IPS-20b (cell line): ENCODE results near the gene PSMC5.
"Not testable (repeated sequence)": the region's sequence is repeated elsewhere in the genome, so short reads cannot be mapped to it uniquely, and the experiment has no call there.

Experiments
- H3K27ac ChIP-seq: one replicate; pipeline ENCODE4 v1.5.1; 2013; ENCODE audit warnings: low read length
- H3K27me3 ChIP-seq: 2 replicates; pipeline ENCODE4 v1.6.1; 2013; ENCODE audit warnings: mild to moderate bottlenecking, low read length, inconsistent platforms; ENCODE audit not compliant: insufficient read depth
- H3K36me3 ChIP-seq: 2 replicates; pipeline ENCODE4 v1.6.1; 2013; ENCODE audit warnings: low read depth, mild to moderate bottlenecking, inconsistent platforms, low read length, moderate library complexity; ENCODE audit not compliant: insufficient read depth
- H3K4me1 ChIP-seq: 2 replicates; pipeline ENCODE4 v1.6.1; 2013; ENCODE audit warnings: mild to moderate bottlenecking, control low read depth, inconsistent platforms, low read length, moderate library complexity; ENCODE audit not compliant: insufficient read depth
- H3K4me3 ChIP-seq: 2 replicates; pipeline ENCODE4 v1.5.1; 2013; ENCODE audit warnings: mild to moderate bottlenecking, low read length, inconsistent platforms
- H3K9ac ChIP-seq: 2 replicates; pipeline ENCODE4 v1.6.1; 2013; ENCODE audit warnings: low read depth, mild to moderate bottlenecking, inconsistent platforms, low read length, moderate library complexity
- H3K9me3 ChIP-seq: 2 replicates; pipeline ENCODE4 v1.6.1; 2013; ENCODE audit warnings: mild to moderate bottlenecking, low read depth, low read length, inconsistent platforms; ENCODE audit not compliant: insufficient read depth

PSMC5 gene

GRCh38 chr17:63827002-63827800 is at the start of gene PSMC5, which contains the start of gene FTSJ3:
Gene PSMC5 (plus strand): TSS chr17:63827431. CDS start chr17:63827491, 60 bp downstream.
Gene FTSJ3 (minus strand): TSS chr17:63827663. CDS start chr17:63826902, 761 bp downstream.
- no peaks in the 10 kb centered on the region for H3K27me3 ChIP-seq
- peaks cover 80% of the 10 kb centered on the region for H3K36me3 ChIP-seq
- H3K4me3 ChIP-seq: peak within 1 kb of the TSS; percentile 93
- no peaks in the 10 kb centered on the region for H3K9me3 ChIP-seq
- H3K4me1 ChIP-seq: peaks cover 9% of the 10 kb centered on the region; the same call in 1 of the 2 replicates
- H3K9ac ChIP-seq: peak within 1 kb of the TSS; percentile 93
- peak within 1 kb of the TSS; percentile 90 for H3K27ac ChIP-seq

DNA sequence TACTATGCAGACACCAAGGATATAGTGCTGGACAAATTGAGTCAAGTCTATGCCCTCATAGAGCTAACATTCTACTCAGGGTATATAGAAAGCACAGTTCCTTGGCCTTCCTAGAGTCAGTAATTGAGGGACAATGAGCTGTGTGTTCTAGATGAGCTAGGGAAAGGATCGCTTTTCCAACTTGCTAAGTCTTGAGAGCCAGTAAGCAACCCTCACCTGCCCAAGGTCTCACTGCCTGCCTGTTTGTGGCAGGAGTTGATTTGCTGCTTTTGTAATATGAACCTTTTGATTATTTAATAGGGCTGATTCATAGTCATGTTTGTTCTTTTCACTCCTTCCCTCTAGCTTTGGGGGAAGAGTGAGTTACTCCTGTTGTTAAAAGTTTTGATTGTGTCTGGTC is 46.7 kb upstream of the PSMC5 start:
- Histone ChIP-seq H3K9ac (no peak overlapping the region), H3K36me3 (peaks cover 79% of the 10 kb centered on the region), H3K9me3 (no peaks in the 10 kb centered on the region), H3K27ac (no peak overlapping the region), H3K4me1 (peaks cover 8% of the 10 kb centered on the region), H3K27me3 (no peaks in the 10 kb centered on the region), H3K4me3 (no peak overlapping the region)

- no peak overlapping the region for H3K27ac ChIP-seq
- peaks cover 4% of the 10 kb centered on the region for H3K4me1 ChIP-seq
- no peaks in the 10 kb centered on the region for H3K27me3 ChIP-seq
- no peak overlapping the region for H3K9ac ChIP-seq
- H3K4me3 ChIP-seq: no peak overlapping the region
- no peaks in the 10 kb centered on the region for H3K9me3 ChIP-seq
- H3K36me3 ChIP-seq: peaks cover 80% of the 10 kb centered on the region
These were observed 46.3 kb upstream of the PSMC5 start for GRCh38 chr17:63780928-63781327.

DNA sequence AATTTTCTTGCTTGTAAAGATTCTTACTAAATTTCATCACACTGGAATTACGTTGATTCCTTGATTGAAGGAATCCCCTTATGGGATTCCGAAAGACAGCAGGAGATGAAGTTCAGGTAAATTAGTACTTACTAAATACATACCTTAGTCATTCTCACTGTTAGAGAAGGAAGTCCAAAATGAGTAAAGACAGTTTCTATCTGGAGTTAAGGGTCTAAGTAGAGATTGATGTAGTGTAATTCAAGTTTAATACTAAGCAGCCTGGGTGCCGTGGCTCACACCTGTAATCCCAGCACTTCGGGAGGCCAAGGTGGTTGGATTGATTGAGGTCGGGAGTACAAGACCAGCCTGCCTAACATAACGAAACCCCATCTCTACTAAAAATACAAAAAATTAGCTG is 43.7 kb upstream of the PSMC5 start:
- Histone ChIP-seq H3K4me1 (no peaks in the 10 kb centered on the region), H3K36me3 (peaks cover 80% of the 10 kb centered on the region), H3K9me3 (no peaks in the 10 kb centered on the region), H3K4me3 (no peak overlapping the region), H3K27me3 (no peaks in the 10 kb centered on the region), H3K27ac (no peak overlapping the region), H3K9ac (no peak overlapping the region)

DNA sequence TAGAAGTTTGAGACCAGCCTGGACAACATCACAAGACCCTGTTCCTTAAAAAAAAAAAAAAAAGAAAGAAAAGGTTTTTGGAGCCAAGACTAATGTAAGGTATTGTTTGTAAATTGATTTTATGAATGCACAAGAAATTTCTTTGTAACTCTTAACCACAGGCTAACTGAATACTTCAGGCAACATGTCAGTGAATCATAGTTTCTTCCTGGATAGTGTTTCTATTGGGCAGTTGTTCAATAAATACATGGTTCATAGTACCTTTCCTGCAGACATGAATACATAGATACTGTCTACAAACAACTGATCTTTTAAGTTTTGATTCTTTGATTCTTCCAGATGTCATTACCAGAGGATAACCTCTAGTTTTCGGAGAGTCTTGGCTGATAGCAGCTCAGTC is 41.7 kb upstream of the PSMC5 start:
- Histone ChIP-seq H3K9ac (no peak overlapping the region), H3K36me3 (peaks cover 83% of the 10 kb centered on the region), H3K27ac (no peak overlapping the region), H3K4me3 (no peak overlapping the region), H3K27me3 (no peaks in the 10 kb centered on the region), H3K9me3 (no peaks in the 10 kb centered on the region), H3K4me1 (no peaks in the 10 kb centered on the region)

GRCh38 chr17:63786117-63786516 is 41.1 kb upstream of the PSMC5 start:
- no peaks in the 10 kb centered on the region for H3K27me3 ChIP-seq
- H3K9ac ChIP-seq: no peak overlapping the region
- no peaks in the 10 kb centered on the region for H3K9me3 ChIP-seq
- H3K36me3 ChIP-seq: peaks cover 83% of the 10 kb centered on the region
- H3K27ac ChIP-seq: no peak overlapping the region
- H3K4me3 ChIP-seq: no peak overlapping the region
- no peaks in the 10 kb centered on the region for H3K4me1 ChIP-seq

DNA sequence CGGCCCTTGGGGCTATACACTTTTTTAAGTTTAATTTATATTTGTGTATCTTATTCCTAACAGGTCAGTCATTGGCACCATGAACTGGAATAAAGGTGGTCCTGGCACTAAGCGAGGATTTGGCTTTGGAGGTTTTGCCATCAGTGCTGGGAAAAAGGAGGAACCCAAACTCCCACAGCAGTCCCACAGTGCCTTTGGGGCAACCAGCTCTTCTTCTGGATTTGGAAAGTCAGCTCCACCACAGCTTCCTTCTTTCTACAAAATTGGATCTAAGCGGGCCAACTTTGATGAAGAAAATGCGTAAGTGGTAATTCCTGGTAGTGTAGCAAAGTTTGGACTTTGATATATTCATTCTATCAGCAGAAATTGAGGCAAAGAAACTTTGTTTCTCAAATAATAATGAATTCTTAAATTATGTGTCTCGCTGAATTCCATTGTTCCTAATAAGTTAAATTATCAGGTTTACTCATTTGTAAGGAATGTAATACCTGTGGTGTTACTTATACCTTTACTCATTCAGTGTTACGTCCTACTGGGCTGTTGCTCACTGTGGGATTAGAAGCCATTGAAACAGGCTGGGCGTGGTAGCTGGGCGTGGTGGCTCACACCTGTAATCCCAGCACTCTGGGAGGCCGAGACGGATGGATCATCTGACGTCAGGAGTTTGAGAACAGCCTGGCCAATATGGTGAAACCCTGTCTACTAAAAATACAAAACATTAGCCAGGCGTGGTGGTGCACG is 40.1 kb upstream of the PSMC5 start:
- no peaks in the 10 kb centered on the region for H3K4me1 ChIP-seq
- H3K9ac ChIP-seq: no peak overlapping the region
- no peak overlapping the region for H3K4me3 ChIP-seq
- H3K27me3 ChIP-seq: no peaks in the 10 kb centered on the region
- H3K27ac ChIP-seq: no peak overlapping the region
- no peaks in the 10 kb centered on the region for H3K9me3 ChIP-seq
- peaks cover 89% of the 10 kb centered on the region for H3K36me3 ChIP-seq

DNA sequence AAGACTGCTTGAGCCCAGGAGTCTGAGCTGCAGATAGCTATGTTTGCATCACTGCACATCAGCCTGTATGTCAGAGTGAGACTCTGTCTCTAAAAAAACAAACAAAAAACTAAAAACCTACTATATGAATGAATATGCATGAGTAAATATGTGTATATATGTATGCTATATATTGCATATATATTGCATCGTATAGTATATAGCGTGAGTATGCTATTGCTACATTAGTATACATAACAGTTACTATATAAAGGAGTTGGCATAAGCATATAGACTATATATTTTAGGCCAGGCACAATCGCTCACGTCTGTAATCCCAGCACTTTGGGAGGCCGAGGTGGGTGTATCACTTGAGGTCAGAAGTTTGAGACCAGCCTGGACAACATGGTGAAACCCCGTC is 37.2 kb upstream of the PSMC5 start:
- peaks cover 95% of the 10 kb centered on the region for H3K36me3 ChIP-seq
- H3K9ac ChIP-seq: no peak overlapping the region
- H3K27ac ChIP-seq: no peak overlapping the region
- H3K4me1 ChIP-seq: no peaks in the 10 kb centered on the region
- no peak overlapping the region for H3K4me3 ChIP-seq
- H3K27me3 ChIP-seq: no peaks in the 10 kb centered on the region
- H3K9me3 ChIP-seq: no peaks in the 10 kb centered on the region

DNA sequence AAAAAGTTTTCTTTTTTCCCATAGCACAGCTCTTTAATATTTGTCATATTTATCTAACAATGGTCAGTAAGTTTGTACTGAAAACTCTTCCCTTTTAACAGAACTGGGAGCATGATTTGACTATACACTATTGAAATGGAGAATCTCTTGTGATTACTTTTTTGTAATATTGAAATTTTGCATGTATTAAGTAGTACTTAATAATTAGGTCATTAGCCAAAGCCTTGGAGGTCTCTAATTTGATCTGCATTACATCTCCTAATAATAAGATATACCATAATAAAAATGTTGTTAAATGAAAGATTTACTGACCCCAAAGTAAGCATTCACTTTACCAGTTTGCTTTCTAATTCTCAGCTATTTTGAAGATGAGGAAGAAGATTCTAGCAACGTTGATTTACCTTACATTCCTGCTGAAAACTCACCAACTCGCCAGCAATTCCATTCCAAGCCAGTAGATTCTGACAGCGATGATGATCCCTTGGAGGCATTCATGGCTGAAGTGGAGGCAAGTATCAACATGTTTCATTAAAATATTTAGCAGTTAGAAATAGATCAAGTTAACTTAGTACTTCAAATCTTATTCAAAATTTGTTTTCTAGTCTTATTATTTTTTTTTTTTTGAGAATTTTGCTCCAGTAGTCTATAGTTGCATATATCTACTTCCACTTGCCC is 35.0 kb upstream of the PSMC5 start:
- no peak overlapping the region for H3K27ac ChIP-seq
- H3K27me3 ChIP-seq: no peaks in the 10 kb centered on the region
- no peak overlapping the region for H3K4me3 ChIP-seq

DNA sequence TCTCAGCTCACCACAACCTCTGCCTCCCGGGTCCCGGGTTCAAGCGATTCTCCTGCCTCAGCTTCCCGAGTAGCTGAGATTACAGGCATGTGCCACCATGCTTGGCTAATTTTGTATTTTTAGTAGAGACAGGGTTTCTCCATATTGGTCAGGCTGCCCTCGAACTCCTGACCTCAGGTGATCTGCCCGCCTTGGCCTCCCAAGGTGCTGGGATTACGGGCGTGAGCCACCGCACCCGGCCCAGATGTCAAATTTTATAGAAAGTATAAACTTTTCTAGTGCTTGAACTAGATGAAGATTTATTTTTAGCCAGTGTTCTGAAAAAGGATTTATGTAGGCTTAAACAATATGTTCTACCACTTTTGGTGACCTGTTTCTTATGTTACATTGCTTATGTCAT is 30.9 kb upstream of the PSMC5 start:
- peaks cover 100% of the 10 kb centered on the region for H3K36me3 ChIP-seq
- not testable (repeated sequence) for H3K27me3 ChIP-seq, H3K9ac ChIP-seq

More for the DNA sequence above, 35.0 kb upstream of the PSMC5 start:
- Histone ChIP-seq H3K36me3 (peaks cover 100% of the 10 kb centered on the region), H3K4me1 (no peaks in the 10 kb centered on the region), H3K9ac (no peak overlapping the region), H3K9me3 (no peaks in the 10 kb centered on the region)

GRCh38 chr17:63798572-63799106 is 28.6 kb upstream of the PSMC5 start:
- H3K4me1 ChIP-seq: no peaks in the 10 kb centered on the region
- H3K27ac ChIP-seq: no peak overlapping the region
- H3K9ac ChIP-seq: no peak overlapping the region
- no peak overlapping the region for H3K4me3 ChIP-seq
- peaks cover 99% of the 10 kb centered on the region for H3K36me3 ChIP-seq
- no peaks in the 10 kb centered on the region for H3K27me3 ChIP-seq
- no peaks in the 10 kb centered on the region for H3K9me3 ChIP-seq

More for the DNA sequence above, 30.9 kb upstream of the PSMC5 start:
- not testable (repeated sequence) for H3K4me3 ChIP-seq, H3K4me1 ChIP-seq, H3K27ac ChIP-seq, H3K9me3 ChIP-seq
